ENCODE measurements around the gene ASH1L. TPM values are rescaled to one million over a fixed set of nuclear protein-coding genes. Genes with fewer than 3 reads are reported as not detected.

ASH1L gene
- total and polyA plus RNA-seq, 2 donors (not counting 3 experiments of a cell fraction or from before 2014, with no cell fraction given) = 11.6 to 29.2 TPM

DNA sequence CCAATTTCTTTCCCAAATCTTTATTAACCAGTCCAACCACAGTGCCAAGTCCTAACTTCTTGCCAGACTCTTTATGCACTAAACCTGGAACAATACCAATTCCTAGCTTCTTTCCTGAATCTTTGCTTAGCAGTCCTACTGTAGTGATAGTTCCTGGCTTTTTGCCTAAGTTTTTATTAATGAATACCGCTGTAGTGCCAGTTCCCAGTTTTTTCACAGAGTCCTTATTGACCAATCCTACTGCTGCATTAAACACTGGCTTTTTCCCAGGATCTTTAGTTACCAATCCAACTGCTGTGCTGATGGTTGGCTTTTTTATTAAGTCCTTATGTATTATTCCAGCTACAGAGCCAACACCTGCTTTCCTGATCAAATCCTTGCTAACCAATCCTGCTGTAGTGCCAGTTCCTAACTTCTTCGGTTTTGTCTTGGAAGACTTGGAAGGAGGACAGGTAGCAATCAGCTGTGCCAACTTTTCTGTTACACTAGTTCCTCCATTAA is 80.8 kb downstream of the ASH1L start:
- Histone ChIP-seq H3K79me2 (ENCODE audit: control insufficient read depth, insufficient read depth, low read length) (peaks cover 2% of the 10 kb centered on the region), H3K4me1 (ENCODE audit: control insufficient read depth, extremely low read depth, insufficient read depth, low read length) (no peaks in the 10 kb centered on the region), H3K9ac (replicated peaks; ENCODE audit: extremely low read depth, insufficient read depth, low read length) (no peak overlapping the region), H3K9me1 (replicated peaks; ENCODE audit: control insufficient read depth, extremely low read depth, insufficient read depth, low read length) (no peaks in the 10 kb centered on the region), H3K4me2 (ENCODE audit: insufficient read depth, low read length) (no peak overlapping the region), H3K27me3 (ENCODE audit: control insufficient read depth in 2 of 2, insufficient read depth in 2 of 2, low read length in 2 of 2) (no peaks in the 10 kb centered on the region), H3K9me3 (replicated peaks; ENCODE audit: control insufficient read depth, insufficient read depth, low read length) (no peaks in the 10 kb centered on the region), H2AFZ (ENCODE audit: low read depth, low read length) (no peak overlapping the region), H3K36me3 (ENCODE audit: control insufficient read depth in 2 of 2, extremely low read depth in 1 of 2, insufficient read depth in 2 of 2, low read length in 2 of 2) (peaks cover 2 to 3% of the 10 kb centered on the region in 2 experiments), H4K20me1 (replicated peaks; ENCODE audit: control insufficient read depth, extremely low read depth, insufficient read depth, low read length) (no peaks in the 10 kb centered on the region), H3K27ac (ENCODE audit: insufficient read depth, low read depth, low read length) (no peak overlapping the region), H3K4me3 (replicated peaks in 1 of 3; ENCODE audit: insufficient read depth in 1 of 3, low read depth in 1 of 3, low read length in 3 of 3) (no peak overlapping the region)
- POLR2A ChIA-PET = no interaction called here
- dilution Hi-C loops (cut with MboI; ENCODE audit: extremely low pct_ligation_motif_present, low sequenced_read_pairs) = no loop called here
- CTCF ChIA-PET = interaction anchor here (1.1 kb wide), 1 partner anchor 12 kb away, joined by 3 read pairs; no protein-coding TSS in a partner anchor
- BruUV-seq (replicated peaks) = TSS peak; percentile 2
- intact Hi-C loops (cut with micrococcal nuclease) = no loop called here
- no peak for TF ChIP-seq MYC (IDR thresholded peaks at IDR 0.05; ENCODE audit: low read depth, low read length)
- TF ChIP-seq FOS (IDR thresholded peaks at IDR 0.05; ENCODE audit: borderline replicate concordance, insufficient read depth, low read length) = no peak
- TF ChIP-seq GATA2 (IDR thresholded peaks at IDR 0.05; ENCODE audit: insufficient read depth, insufficient read length, low read depth, low read length) = no peak
- TF ChIP-seq EZH2 (IDR thresholded peaks at IDR 0.05; ENCODE audit: borderline replicate concordance, low read depth, low read length, severe bottlenecking) = no peak
- TF ChIP-seq POLR2A (IDR thresholded peaks at IDR 0.05; ENCODE audit: low read depth, low read length) = no peak
- FAIRE-seq = no peak
- no peak for DNase-seq (ENCODE audit: low read depth, low spot score)

DNA sequence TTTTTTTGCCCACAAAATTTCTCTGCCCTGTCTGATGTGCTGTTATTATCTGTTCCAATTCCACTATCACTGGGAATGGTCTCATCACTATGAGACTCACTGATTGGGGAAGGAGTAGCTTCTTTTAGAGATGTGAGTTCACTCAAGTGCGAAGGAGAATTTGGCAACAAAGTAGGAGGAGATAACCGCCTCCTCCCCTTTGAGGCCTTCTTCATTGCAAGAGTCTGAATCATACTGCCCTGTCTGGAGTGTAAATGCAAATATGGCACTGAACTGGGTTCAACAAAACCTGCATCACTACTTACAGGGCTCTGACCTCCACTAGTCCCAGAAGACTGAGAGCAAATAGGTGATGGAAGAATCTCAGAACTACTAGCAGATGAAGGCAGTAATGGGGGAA is 83.4 kb downstream of the ASH1L start:
- H3K4me3 ChIP-seq (replicated peaks in 1 of 3; ENCODE audit: insufficient read depth in 1 of 3, low read depth in 1 of 3, low read length in 3 of 3) = no peak overlapping the region
- FAIRE-seq (peak; percentile 57), DNase-seq (ENCODE audit: low read depth, low spot score) (no peak)
- H2AFZ ChIP-seq (ENCODE audit: low read depth, low read length) = no peak overlapping the region
- CTCF ChIA-PET = no interaction called here
- no peak overlapping the region for H3K9ac ChIP-seq (replicated peaks; ENCODE audit: extremely low read depth, insufficient read depth, low read length)
- intact Hi-C loops (cut with micrococcal nuclease) = no loop called here
- H3K27me3 ChIP-seq (ENCODE audit: control insufficient read depth in 2 of 2, insufficient read depth in 2 of 2, low read length in 2 of 2) = no peaks in the 10 kb centered on the region
- H3K4me2 ChIP-seq (ENCODE audit: insufficient read depth, low read length) = no peak overlapping the region
- H3K9me1 ChIP-seq (replicated peaks; ENCODE audit: control insufficient read depth, extremely low read depth, insufficient read depth, low read length) = no peaks in the 10 kb centered on the region
- POLR2A ChIA-PET = no interaction called here
- peaks cover 2% of the 10 kb centered on the region for H3K79me2 ChIP-seq (ENCODE audit: control insufficient read depth, insufficient read depth, low read length)
- no peaks in the 10 kb centered on the region for H3K9me3 ChIP-seq (replicated peaks; ENCODE audit: control insufficient read depth, insufficient read depth, low read length)
- peaks cover 2 to 3% of the 10 kb centered on the region in 2 experiments for H3K36me3 ChIP-seq (ENCODE audit: control insufficient read depth in 2 of 2, extremely low read depth in 1 of 2, insufficient read depth in 2 of 2, low read length in 2 of 2)
- H3K27ac ChIP-seq (ENCODE audit: insufficient read depth, low read depth, low read length) = no peak overlapping the region
- H3K4me1 ChIP-seq (ENCODE audit: control insufficient read depth, extremely low read depth, insufficient read depth, low read length) = no peaks in the 10 kb centered on the region
- H4K20me1 ChIP-seq (replicated peaks; ENCODE audit: control insufficient read depth, extremely low read depth, insufficient read depth, low read length) = no peaks in the 10 kb centered on the region
- no peak for TF ChIP-seq GATA2 (IDR thresholded peaks at IDR 0.05; ENCODE audit: insufficient read depth, insufficient read length, low read depth, low read length)
- TF ChIP-seq, protein P1, sequence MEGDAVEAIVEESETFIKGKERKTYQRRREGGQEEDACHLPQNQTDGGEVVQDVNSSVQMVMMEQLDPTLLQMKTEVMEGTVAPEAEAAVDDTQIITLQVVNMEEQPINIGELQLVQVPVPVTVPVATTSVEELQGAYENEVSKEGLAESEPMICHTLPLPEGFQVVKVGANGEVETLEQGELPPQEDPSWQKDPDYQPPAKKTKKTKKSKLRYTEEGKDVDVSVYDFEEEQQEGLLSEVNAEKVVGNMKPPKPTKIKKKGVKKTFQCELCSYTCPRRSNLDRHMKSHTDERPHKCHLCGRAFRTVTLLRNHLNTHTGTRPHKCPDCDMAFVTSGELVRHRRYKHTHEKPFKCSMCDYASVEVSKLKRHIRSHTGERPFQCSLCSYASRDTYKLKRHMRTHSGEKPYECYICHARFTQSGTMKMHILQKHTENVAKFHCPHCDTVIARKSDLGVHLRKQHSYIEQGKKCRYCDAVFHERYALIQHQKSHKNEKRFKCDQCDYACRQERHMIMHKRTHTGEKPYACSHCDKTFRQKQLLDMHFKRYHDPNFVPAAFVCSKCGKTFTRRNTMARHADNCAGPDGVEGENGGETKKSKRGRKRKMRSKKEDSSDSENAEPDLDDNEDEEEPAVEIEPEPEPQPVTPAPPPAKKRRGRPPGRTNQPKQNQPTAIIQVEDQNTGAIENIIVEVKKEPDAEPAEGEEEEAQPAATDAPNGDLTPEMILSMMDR (IDR thresholded peaks at IDR 0.05; ENCODE audit: extremely low read depth in 1 of 2, insufficient read depth in 1 of 2, low read depth in 1 of 2, low read length in 2 of 2) = no peak
- no peak for TF ChIP-seq EZH2 (IDR thresholded peaks at IDR 0.05; ENCODE audit: borderline replicate concordance, low read depth, low read length, severe bottlenecking)
- TF ChIP-seq FOS (IDR thresholded peaks at IDR 0.05; ENCODE audit: borderline replicate concordance, insufficient read depth, low read length) = no peak
- TF ChIP-seq, protein P2, sequence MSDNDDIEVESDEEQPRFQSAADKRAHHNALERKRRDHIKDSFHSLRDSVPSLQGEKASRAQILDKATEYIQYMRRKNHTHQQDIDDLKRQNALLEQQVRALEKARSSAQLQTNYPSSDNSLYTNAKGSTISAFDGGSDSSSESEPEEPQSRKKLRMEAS (IDR thresholded peaks at IDR 0.05; ENCODE audit: insufficient read depth, insufficient read length) = no peak
- no peak for TF ChIP-seq POLR2AphosphoS5 (IDR thresholded peaks at IDR 0.05; ENCODE audit: insufficient read depth, low read depth, low read length)
- no peak for TF ChIP-seq MYC (IDR thresholded peaks at IDR 0.05; ENCODE audit: low read depth, low read length)
- TF ChIP-seq JUN (IDR thresholded peaks at IDR 0.05; ENCODE audit: borderline replicate concordance, insufficient read depth, insufficient read length, low read depth) = no peak
- TF ChIP-seq POLR2A (IDR thresholded peaks at IDR 0.05; ENCODE audit: low read depth, low read length) = no peak
- dilution Hi-C loops (cut with MboI; ENCODE audit: extremely low pct_ligation_motif_present, low sequenced_read_pairs) = no loop called here
- no TSS peak for BruUV-seq (replicated peaks)

Data from endothelial cell of umbilical vein (primary cell).